HepG2 (cell line): ENCODE measurements around the gene SMYD2. TPM values are rescaled to one million over a fixed set of nuclear protein-coding genes. Genes with fewer than 3 reads are reported as not detected.

ENCODE experiments used
- BATF2 ChIP-seq: sonication (generic); formaldehyde crosslinking; IDR thresholded peaks from 2 replicates; pipeline ENCODE4 v1.8.0; 2022; ENCODE audit warnings: mild to moderate bottlenecking, missing genetic modification reagents, moderate library complexity
- GRHL1 ChIP-seq: sonication (generic); formaldehyde crosslinking; conservative IDR thresholded peaks from 2 replicates; pipeline ENCODE4 v1.8.0; 2022; ENCODE audit warnings: missing genetic modification reagents
- KLF16 ChIP-seq, 2 experiments: sonication (generic) in 1 of 2; formaldehyde crosslinking in 1 of 2; IDR thresholded peaks; 2 replicates each; pipeline versions ENCODE4 v1.6.1 to v1.8.0; 2016 to 2023; ENCODE audit warnings: missing genetic modification reagents in 2 of 2, missing compliant biosample characterization in 1 of 2
- KMT2B ChIP-seq: IDR thresholded peaks from 2 replicates; pipeline ENCODE4 v1.6.1; 2016; ENCODE audit warnings: missing genetic modification reagents, missing compliant biosample characterization
- MIER3 ChIP-seq: IDR thresholded peaks from 2 replicates; pipeline ENCODE4 v1.6.1; 2016; ENCODE audit warnings: missing compliant biosample characterization, borderline replicate concordance
- NFE2 ChIP-seq: sonication (generic); formaldehyde crosslinking; IDR thresholded peaks from 2 replicates; pipeline ENCODE4 v1.4.0; 2020; ENCODE audit warnings: missing genetic modification reagents
- PRDM15 ChIP-seq: sonication (generic); formaldehyde crosslinking; IDR thresholded peaks from 2 replicates; pipeline ENCODE4 v1.4.0; 2020; ENCODE audit warnings: missing genetic modification reagents
- PRMT3 ChIP-seq: sonication (generic); formaldehyde crosslinking; IDR thresholded peaks from 2 replicates; pipeline ENCODE4 v1.8.1; 2022; ENCODE audit warnings: low read depth, mild to moderate bottlenecking, moderate library complexity, missing genetic modification reagents, borderline replicate concordance
- SNAPC2 ChIP-seq: sonication (generic); formaldehyde crosslinking; IDR thresholded peaks from 2 replicates; pipeline ENCODE4 v1.8.1; 2022; ENCODE audit warnings: mild to moderate bottlenecking, missing genetic modification reagents
- SPEN ChIP-seq: sonication (generic); formaldehyde crosslinking; IDR thresholded peaks from 2 replicates; pipeline ENCODE4 v1.5.1; 2020; ENCODE audit warnings: low read depth, mild to moderate bottlenecking, missing genetic modification reagents
- SRY ChIP-seq: sonication (generic); formaldehyde crosslinking; IDR thresholded peaks from 2 replicates; pipeline ENCODE4 v1.8.0; 2022; ENCODE audit warnings: mild to moderate bottlenecking, missing genetic modification reagents
- TP53 ChIP-seq: sonication (generic); formaldehyde crosslinking; conservative IDR thresholded peaks from 2 replicates; pipeline ENCODE4 v1.4.0; 2020; ENCODE audit warnings: missing genetic modification reagents
- ZFP82 ChIP-seq: sonication (generic); formaldehyde crosslinking; IDR thresholded peaks from 2 replicates; pipeline ENCODE4 v1.5.1; 2020; ENCODE audit warnings: mild to moderate bottlenecking, missing genetic modification reagents, borderline replicate concordance
- ZNF318 ChIP-seq: sonication (generic); formaldehyde crosslinking; IDR thresholded peaks from 2 replicates; pipeline ENCODE4 v1.4.0; 2020; ENCODE audit warnings: mild to moderate bottlenecking, missing genetic modification reagents
- ZNF709 ChIP-seq: sonication (generic); formaldehyde crosslinking; IDR thresholded peaks from 2 replicates; pipeline ENCODE4 v1.5.0; 2020; ENCODE audit warnings: mild to moderate bottlenecking, missing genetic modification reagents
- polyA plus RNA-seq, 8 experiments: library from polyadenylated mRNA; depleted of rRNA in 3 of 8; stranded (reverse) in 7 of 8; unstranded in 1 of 8; fragments of >200 nt; fragmentation: Illumina TruSeq in 4 of 8; extraction: Trizol in 4 of 8; gene quantifications; 2 replicates each; pipeline versions ENCODE4 v1.2.1 to v1.2.3, GENCODE V29; 2011 to 2016; ENCODE audit warnings: low read depth in 4 of 8, missing spikeins in 1 of 8, mixed read lengths in 1 of 8; ENCODE audit not compliant: insufficient read depth in 1 of 8
- total RNA-seq, 5 experiments: library from RNA; depleted of rRNA; stranded (reverse); fragments of >200 nt; fragmentation: Illumina TruSeq; extraction: Trizol; gene quantifications; 2 replicates each; pipeline ENCODE4 v1.2.3, GENCODE V29; 2016; ENCODE audit warnings: low read depth in 1 of 5

SMYD2 gene
- total and polyA plus RNA-seq, 2 of the 13 experiments (the other 11 are each of a cell fraction or from before 2014, with no cell fraction given), result 72.7 to 139 TPM

- TF ChIP-seq PRDM15 (CRISPR knock-in tag) (0 out of 2 replicates have a peak, but pooled peaks have one; percentile 18), TP53 (no peak), GRHL1 (CRISPR knock-in tag) (no peak), KMT2B (CRISPR knock-in tag) (peak; percentile 80), KLF16 (CRISPR knock-in tag; IDR thresholded peaks at IDR 0.05) (peak in 1 of 2 experiments; percentile 82; a peak in 1 of 4 replicates), BATF2 (CRISPR knock-in tag) (no peak), ZNF709 (CRISPR knock-in tag) (no peak), SRY (CRISPR knock-in tag) (no peak; the same call in 1 of the 2 replicates), MIER3 (0 out of 2 replicates have a peak, but pooled peaks have one; percentile 29), NFE2 (CRISPR knock-in tag) (no peak), ZNF318 (CRISPR knock-in tag) (no peak; the same call in 1 of the 2 replicates), PRMT3 (CRISPR knock-in tag) (no peak), ZFP82 (CRISPR knock-in tag) (no peak), SPEN (peak; percentile 41; the same call in 1 of the 2 replicates), SNAPC2 (CRISPR knock-in tag) (no peak)
These were observed 456 bp upstream of the SMYD2 start (continued) for GRCh38 chr1:214280386-214281020.
